SK-N-SH (cell line): Measurements from ENCODE around the gene RCE1. TPM values are rescaled to one million over a fixed set of nuclear protein-coding genes. Genes with fewer than 3 reads are reported as not detected.

Experiments used
- CTCF ChIA-PET: fragments of 300-600, 350-600 bp; formaldehyde crosslinking; extraction: SDS; loops from one replicate; lab custom pipeline; 2021; lab: Yijun Ruan, JAX
- POLR2A ChIA-PET: fragments of 350-600 bp; sonication (Branson Sonifier 250); formaldehyde crosslinking; extraction: SDS; loops from one replicate; lab custom pipeline; 2020; ENCODE audit warnings: antibody characterized with exemption, inconsistent platforms; lab: Yijun Ruan, JAX
- DNase-seq: peaks from one replicate; pipeline ENCODE4 v3.0.0; 2012
- H2AFZ ChIP-seq: fragments of 200-600 bp; sonication (generic); 2 replicates; pipeline ENCODE4 v1.8.1; 2016; ENCODE audit warnings: antibody characterized with exemption, mild to moderate bottlenecking, low read depth
- H3F3A ChIP-seq: fragments of 200-600 bp; sonication (generic); replicated peaks from 2 replicates; pipeline ENCODE3; 2016; ENCODE audit warnings: antibody characterized with exemption, mild to moderate bottlenecking; ENCODE audit not compliant: insufficient read depth
- H3K27ac ChIP-seq, 2 experiments: fragments of 200-500 bp in 1 of 2; fragments of 200-600 bp in 1 of 2; sonication (Bioruptor generic) in 1 of 2; sonication (generic), shearing (Covaris generic) in 1 of 2; 2 replicates each; pipeline versions ENCODE4 v1.5.1 to v1.6.1; 2014 to 2016; ENCODE audit warnings: low read depth in 2 of 2, inconsistent platforms in 1 of 2, low read length in 1 of 2, mild to moderate bottlenecking in 1 of 2, mixed read lengths in 1 of 2
- H3K27me3 ChIP-seq: fragments of 200-600 bp; sonication (generic), shearing (Covaris generic); 2 replicates; pipeline ENCODE4 v1.6.1; 2016; ENCODE audit warnings: mixed run types; ENCODE audit not compliant: insufficient read depth
- H3K36me3 ChIP-seq, 2 experiments: fragments of 200-500 bp in 1 of 2; fragments of 200-600 bp in 1 of 2; sonication (Bioruptor generic) in 1 of 2; sonication (generic) in 1 of 2; replicated peaks in 1 of 2; 2 replicates each; pipeline versions ENCODE3 to v1.5.1; 2014 to 2016; ENCODE audit warnings: low read length in 1 of 2, mild to moderate bottlenecking in 1 of 2; ENCODE audit not compliant: insufficient read depth in 2 of 2, control insufficient read depth in 1 of 2
- H3K4me1 ChIP-seq, 2 experiments: fragments of 200-500 bp in 1 of 2; fragments of 200-600 bp in 1 of 2; sonication (Bioruptor generic) in 1 of 2; sonication (generic), shearing (Covaris generic) in 1 of 2; 2 replicates each; pipeline versions ENCODE4 v1.5.1 to v1.6.1; 2014 to 2016; ENCODE audit warnings: low read depth in 1 of 2, low read length in 1 of 2, mixed run types in 1 of 2; ENCODE audit not compliant: insufficient read depth in 2 of 2, control insufficient read depth in 1 of 2
- H3K4me2 ChIP-seq: fragments of 200-600 bp; sonication (generic), shearing (Covaris generic); 2 replicates; pipeline ENCODE4 v1.6.1; 2017; ENCODE audit warnings: mixed run types
- H3K4me3 ChIP-seq, 2 experiments: fragments of 200-500 bp in 1 of 2; fragments of 200-600 bp in 1 of 2; sonication (Bioruptor generic) in 1 of 2; sonication (generic), shearing (Covaris generic) in 1 of 2; 2 replicates each; pipeline versions ENCODE4 v1.5.1 to v1.8.1; 2014 to 2016; ENCODE audit warnings: low read depth in 2 of 2, inconsistent platforms in 1 of 2, low read length in 1 of 2, mild to moderate bottlenecking in 1 of 2, mixed read lengths in 1 of 2, moderate library complexity in 1 of 2
- H3K79me2 ChIP-seq: fragments of 200-600 bp; sonication (generic); 2 replicates; pipeline ENCODE4 v1.8.1; 2017; ENCODE audit warnings: mild to moderate bottlenecking; ENCODE audit not compliant: insufficient read depth
- H3K9ac ChIP-seq: fragments of 200-600 bp; sonication (generic); 2 replicates; pipeline ENCODE4 v1.6.1; 2017; ENCODE audit warnings: mixed run types
- H3K9me2 ChIP-seq: fragments of 200-600 bp; sonication (generic); 2 replicates; pipeline ENCODE4 v1.6.1; 2017; ENCODE audit warnings: mixed run types
- H3K9me3 ChIP-seq: fragments of 200-600 bp; sonication (generic); 2 replicates; pipeline ENCODE4 v1.6.1; 2017; ENCODE audit warnings: mixed run types, mild to moderate bottlenecking, moderate library complexity
- H4K20me1 ChIP-seq: fragments of 200-600 bp; sonication (generic); 2 replicates; pipeline ENCODE4 v1.6.1; 2017; ENCODE audit warnings: mild to moderate bottlenecking, mixed run types; ENCODE audit not compliant: insufficient read depth
- ELF1 ChIP-seq: IDR thresholded peaks from 2 replicates; pipeline ENCODE4 v1.4.0; 2012
- FOSL2 ChIP-seq: IDR thresholded peaks from 2 replicates; pipeline ENCODE4 v1.4.0; 2012; ENCODE audit warnings: low read depth, mild to moderate bottlenecking, moderate library complexity, borderline replicate concordance
- GATA2 ChIP-seq: sonication (generic); formaldehyde crosslinking; IDR thresholded peaks from 2 replicates; pipeline ENCODE4 v1.5.0; 2020; ENCODE audit warnings: mild to moderate bottlenecking, missing genetic modification reagents
- IRF3 ChIP-seq: fragments of 150-350 bp; IDR thresholded peaks from 2 replicates; pipeline ENCODE4 v1.6.1; 2016; ENCODE audit warnings: mild to moderate bottlenecking, low read depth, low read length
- POLR2AphosphoS5 ChIP-seq: IDR thresholded peaks from 2 replicates; pipeline ENCODE4 v1.6.1; 2012; ENCODE audit warnings: low read depth, low read length
- RFX5 ChIP-seq: IDR thresholded peaks from 2 replicates; pipeline ENCODE4 v1.6.1; 2012; ENCODE audit warnings: mild to moderate bottlenecking, improper control_type of control experiment, low read length
- TAF1 ChIP-seq: IDR thresholded peaks from 2 replicates; pipeline ENCODE4 v1.6.1; 2012; ENCODE audit warnings: low read depth, mild to moderate bottlenecking, low read length, moderate library complexity, borderline replicate concordance
- TEAD4 ChIP-seq: IDR thresholded peaks from 2 replicates; pipeline ENCODE4 v1.4.0; 2012; ENCODE audit warnings: mild to moderate bottlenecking, borderline replicate concordance; ENCODE audit not compliant: insufficient read depth
- USF1 ChIP-seq: IDR thresholded peaks from 2 replicates; pipeline ENCODE4 v1.4.0; 2012; ENCODE audit warnings: low read depth, borderline replicate concordance
- WGBS: methylation state at CpG from one replicate; pipeline ENCODE4 v1.1.6; 2017; ENCODE audit warnings: low lambda C conversion rate; 5-methylcytosine and 5-hydroxymethylcytosine counted together
- polyA plus RNA-seq, 3 experiments: library from polyadenylated mRNA; depleted of rRNA; stranded (reverse); fragments of >200 nt; gene quantifications; 2 replicates each; pipeline ENCODE4 v1.2.3, GENCODE V29; 2012

The RCE1 gene
- polyA plus RNA-seq, 1 of the 3 experiments (the other 2 are of a cell fraction): 25.0 TPM

DNA sequence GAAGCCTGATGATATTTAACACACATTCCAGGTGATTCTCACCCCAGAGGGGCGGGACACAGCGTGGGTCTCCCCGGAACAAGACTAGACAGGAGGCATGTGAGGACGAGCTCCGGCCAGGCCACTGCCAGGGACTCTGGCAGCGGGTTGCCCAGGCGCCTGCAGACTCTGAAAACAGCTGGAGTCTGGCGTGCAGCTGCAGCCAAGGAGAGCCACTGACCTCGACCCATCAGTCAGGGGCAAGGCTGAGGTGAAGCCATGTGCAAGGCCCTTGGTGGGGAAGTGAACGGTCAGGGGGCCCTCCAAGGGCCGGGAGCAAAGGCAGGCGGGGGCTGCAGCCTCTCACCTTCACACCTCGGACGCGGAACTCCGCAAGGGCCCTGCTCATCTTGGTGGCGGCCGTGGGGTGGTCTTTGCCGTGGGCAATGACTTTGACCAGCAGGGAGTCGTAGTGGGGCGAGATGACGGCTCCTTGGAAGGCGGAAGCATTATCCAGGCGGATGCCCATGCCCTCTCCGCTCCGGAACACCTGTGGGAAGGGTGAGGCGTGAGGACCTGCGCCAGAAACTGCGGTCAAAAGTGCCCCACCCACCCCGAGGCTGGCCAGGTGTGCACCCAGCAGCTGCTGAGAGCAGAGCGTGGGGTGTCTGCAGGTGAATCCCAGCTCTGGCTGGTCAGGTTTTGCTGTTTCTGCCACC, 20.3 kb downstream of the RCE1 start:
- Histone ChIP-seq H4K20me1 (no peaks in the 10 kb centered on the region), H3K9ac (no peak overlapping the region), H3K4me3 (no peak overlapping the region), H3K9me3 (no peaks in the 10 kb centered on the region), H3K4me1 (no peaks in the 10 kb centered on the region), H3K36me3 (peaks cover 0 to 2% of the 10 kb centered on the region in 2 experiments), H3F3A (no peaks in the 10 kb centered on the region), H3K9me2 (no peaks in the 10 kb centered on the region), H3K79me2 (peaks cover 4% of the 10 kb centered on the region; the same call in 1 of the 2 replicates), H3K4me2 (no peak overlapping the region), H3K27me3 (no peaks in the 10 kb centered on the region), H2AFZ (no peak overlapping the region), H3K27ac (no peak overlapping the region)
- DNase-seq: no peak
- TF ChIP-seq TAF1 (no peak), ELF1 (no peak), USF1 (no peak), GATA2 (CRISPR knock-in tag) (no peak), FOSL2 (no peak), TEAD4 (no peak), POLR2AphosphoS5 (no peak)
- 92% methylated on average over 14 of the region's 31 CpGs for WGBS
- CTCF ChIA-PET: interaction anchor here (2.2 kb wide), 1 partner anchor 19 kb away, joined by 9 read pairs; no protein-coding TSS in a partner anchor
- POLR2A ChIA-PET: no interaction called here

- Histone ChIP-seq H3K9me2 (no peaks in the 10 kb centered on the region), H3K4me2 (no peak overlapping the region), H3K79me2 (no peaks in the 10 kb centered on the region), H3K4me1 (no peaks in the 10 kb centered on the region), H4K20me1 (no peaks in the 10 kb centered on the region), H3K36me3 (peaks cover 0 to 2% of the 10 kb centered on the region in 2 experiments), H3K9ac (no peak overlapping the region), H2AFZ (no peak overlapping the region), H3K27me3 (no peaks in the 10 kb centered on the region), H3K4me3 (no peak overlapping the region), H3K9me3 (no peaks in the 10 kb centered on the region), H3K27ac (no peak overlapping the region), H3F3A (no peaks in the 10 kb centered on the region)
- DNase-seq: no peak
- ChIA-PET POLR2A (no interaction called here), CTCF (interaction anchor here (0.9 to 3.1 kb wide), 2 partner anchors 19 to 112 kb away, joined by 3 to 12 read pairs; no protein-coding TSS in a partner anchor)
- no peak for TF ChIP-seq USF1
- TF ChIP-seq IRF3: no peak
- TF ChIP-seq RFX5: no peak
- TF ChIP-seq TEAD4: no peak
- no peak for TF ChIP-seq GATA2 (CRISPR knock-in tag)
- 85% methylated on average over 27 of the region's 35 CpGs for WGBS
These were observed 21.1 kb downstream of the RCE1 start for GRCh38 chr11:66864172-66864901.
